HG02884 (cell line): ENCODE data around the gene CLK4.
A peak's percentile ranks its signal among the peaks of the same experiment; 100 is the strongest.

Experiments used
- ATAC-seq: cut with Tn5 transposase; IDR thresholded peaks from one replicate; pipeline ENCODE4 v1.9.1; 2021; ENCODE audit warnings: mild to moderate bottlenecking, moderate library complexity; ENCODE audit not compliant: unreplicated experiment

Gene CLK4

GRCh38 chr5:178626484-178627258 is at the start of gene CLK4:
Gene CLK4, minus strand, starts transcription at chr5:178627050. Its CDS starts 3,634 bp downstream, at chr5:178623416.
- ATAC-seq = peak; percentile 68

GRCh38 chr5:178675922-178676321 is 49.1 kb upstream of the CLK4 start:
- no peak for ATAC-seq

GRCh38 chr5:178674334-178674733 is 47.5 kb upstream of the CLK4 start:
- ATAC-seq = no peak

GRCh38 chr5:178673801-178674295 is 47.0 kb upstream of the CLK4 start:
- ATAC-seq = no peak

GRCh38 chr5:178672630-178673029 is 45.8 kb upstream of the CLK4 start:
- no peak for ATAC-seq

- no peak for ATAC-seq
These were observed 44.8 kb upstream of the CLK4 start for GRCh38 chr5:178671602-178672144.

GRCh38 chr5:178670351-178670885 is 43.6 kb upstream of the CLK4 start:
- ATAC-seq = no peak

GRCh38 chr5:178668579-178668978 is 41.7 kb upstream of the CLK4 start:
- no peak for ATAC-seq

- no peak for ATAC-seq
These were observed 40.8 kb upstream of the CLK4 start for GRCh38 chr5:178667688-178668087.

GRCh38 chr5:178667101-178667500 is 40.3 kb upstream of the CLK4 start:
- no peak for ATAC-seq

GRCh38 chr5:178664141-178664540 is 37.3 kb upstream of the CLK4 start:
- no peak for ATAC-seq

GRCh38 chr5:178662541-178662860 is 35.7 kb upstream of the CLK4 start:
- ATAC-seq = no peak

- no peak for ATAC-seq
These were observed 35.1 kb upstream of the CLK4 start for GRCh38 chr5:178661836-178662540.

- no peak for ATAC-seq
These were observed 24.4 kb upstream of the CLK4 start for GRCh38 chr5:178651046-178651810.

- no peak for ATAC-seq
These were observed 23.4 kb upstream of the CLK4 start for GRCh38 chr5:178650214-178650613.

- ATAC-seq = no peak
These were observed 22.7 kb upstream of the CLK4 start for GRCh38 chr5:178649580-178649979.

- no peak for ATAC-seq
These were observed 18.1 kb upstream of the CLK4 start for GRCh38 chr5:178644826-178645545.

- ATAC-seq = no peak
These were observed 15.6 kb upstream of the CLK4 start for GRCh38 chr5:178642351-178642909.

- no peak for ATAC-seq
These were observed 14.9 kb upstream of the CLK4 start for GRCh38 chr5:178641711-178642110.
